Mesenchymal stem cell (in vitro differentiated cells and primary cell): ENCODE data around the gene PSEN1.
A peak's percentile ranks its signal among the peaks of the same experiment; 100 is the strongest.
"Not testable (repeated sequence)": the region's sequence is repeated elsewhere in the genome, so short reads cannot be mapped to it uniquely, and the experiment has no call there.

Experiments used
- DNase-seq: peaks from one replicate; pipeline ENCODE4 v3.0.0-alpha.2; 2013
- H2AFZ ChIP-seq: one replicate; pipeline ENCODE4 v1.6.1; 2013; ENCODE audit warnings: low read depth, mild to moderate bottlenecking, control low read depth, inconsistent platforms, low read length, moderate library complexity
- H2AK5ac ChIP-seq: 2 replicates; pipeline ENCODE4 v1.6.1; 2013; ENCODE audit warnings: low read length, moderate library complexity, mild to moderate bottlenecking, inconsistent platforms; ENCODE audit not compliant: severe bottlenecking
- H2BK120ac ChIP-seq: one replicate; pipeline ENCODE4 v1.6.1; 2013; ENCODE audit warnings: low read depth, mild to moderate bottlenecking, inconsistent platforms, low read length, moderate library complexity
- H2BK12ac ChIP-seq, 2 experiments: one replicate each; pipeline ENCODE4 v1.6.1; 2013; ENCODE audit warnings: inconsistent platforms in 2 of 2, low read length in 2 of 2, mild to moderate bottlenecking in 2 of 2, moderate library complexity in 2 of 2, control low read depth in 1 of 2
- H2BK15ac ChIP-seq: one replicate; pipeline ENCODE4 v1.6.1; 2013; ENCODE audit warnings: mild to moderate bottlenecking, low read depth, inconsistent platforms; ENCODE audit not compliant: poor library complexity, severe bottlenecking
- H2BK5ac ChIP-seq: 2 replicates; pipeline ENCODE4 v1.6.1; 2013; ENCODE audit warnings: low read depth, mild to moderate bottlenecking, low read length, control low read depth, inconsistent platforms; ENCODE audit not compliant: poor library complexity, severe bottlenecking
- H3K14ac ChIP-seq, 2 experiments: one replicate each; pipeline ENCODE4 v1.6.1; 2013; ENCODE audit warnings: inconsistent platforms in 2 of 2, low read length in 2 of 2, control low read depth in 1 of 2, mild to moderate bottlenecking in 1 of 2, moderate library complexity in 1 of 2
- H3K18ac ChIP-seq, 2 experiments: one replicate each; pipeline ENCODE4 v1.6.1; 2013; ENCODE audit warnings: inconsistent platforms in 2 of 2, low read length in 2 of 2, control low read depth in 1 of 2, low read depth in 1 of 2, mild to moderate bottlenecking in 1 of 2
- H3K23ac ChIP-seq, 2 experiments: one replicate each; pipeline ENCODE4 v1.6.1; 2013; ENCODE audit warnings: inconsistent platforms in 2 of 2, low read length in 2 of 2, mild to moderate bottlenecking in 2 of 2, moderate library complexity in 2 of 2, control low read depth in 1 of 2
- H3K27ac ChIP-seq: 2 replicates; pipeline ENCODE4 v1.5.1; 2013; ENCODE audit warnings: mild to moderate bottlenecking, moderate library complexity, low read length, control low read depth, inconsistent platforms; ENCODE audit not compliant: poor library complexity, severe bottlenecking
- H3K27me3 ChIP-seq, 2 experiments: 2 replicates each; pipeline versions ENCODE4 v1.6.1 to v1.7.0; 2013; ENCODE audit warnings: low read length in 2 of 2, mild to moderate bottlenecking in 2 of 2, moderate library complexity in 2 of 2, control low read depth in 1 of 2, inconsistent platforms in 1 of 2; ENCODE audit not compliant: control insufficient read depth in 1 of 2, insufficient read depth in 1 of 2
- H3K36me3 ChIP-seq, 2 experiments: 2 replicates each; pipeline versions ENCODE4 v1.6.1 to v1.7.0; 2013; ENCODE audit warnings: low read length in 2 of 2, control low read depth in 1 of 2, inconsistent platforms in 1 of 2, low read depth in 1 of 2, mild to moderate bottlenecking in 1 of 2; ENCODE audit not compliant: insufficient read depth in 2 of 2, control insufficient read depth in 1 of 2
- H3K4ac ChIP-seq, 2 experiments: one replicate each; pipeline ENCODE4 v1.6.1; 2013; ENCODE audit warnings: inconsistent platforms in 2 of 2, low read length in 2 of 2, mild to moderate bottlenecking in 2 of 2, moderate library complexity in 2 of 2, control low read depth in 1 of 2, low read depth in 1 of 2
- H3K4me1 ChIP-seq: 2 replicates; pipeline ENCODE4 v1.6.1; 2013; ENCODE audit warnings: low read depth, low read length, control low read depth; ENCODE audit not compliant: control insufficient read depth, insufficient read depth
- H3K4me2 ChIP-seq: 2 replicates; pipeline ENCODE4 v1.6.1; 2013; ENCODE audit warnings: low read length, mild to moderate bottlenecking, inconsistent platforms; ENCODE audit not compliant: poor library complexity, severe bottlenecking
- H3K4me3 ChIP-seq, 2 experiments: 2 replicates each; pipeline versions ENCODE4 v1.5.1 to v1.7.0; 2013; ENCODE audit warnings: low read length in 2 of 2, mild to moderate bottlenecking in 2 of 2, control low read depth in 1 of 2, low read depth in 1 of 2; ENCODE audit not compliant: insufficient read depth in 1 of 2
- H3K79me1 ChIP-seq: replicated peaks from 2 replicates; pipeline ENCODE4 v1.6.1; 2013; ENCODE audit warnings: mild to moderate bottlenecking, control low read depth, low read length, inconsistent platforms; ENCODE audit not compliant: poor library complexity, severe bottlenecking
- H3K9ac ChIP-seq: 2 replicates; pipeline ENCODE4 v1.7.0; 2013; ENCODE audit warnings: mild to moderate bottlenecking, low read length, moderate library complexity
- H3K9me3 ChIP-seq: 2 replicates; pipeline ENCODE4 v1.7.0; 2013; ENCODE audit warnings: mild to moderate bottlenecking, low read length; ENCODE audit not compliant: control insufficient read depth
- H4K8ac ChIP-seq: one replicate; pipeline ENCODE4 v1.6.1; 2013; ENCODE audit warnings: inconsistent platforms, mild to moderate bottlenecking, low read length, moderate library complexity
- H4K91ac ChIP-seq: one replicate; pipeline ENCODE4 v1.6.1; 2013; ENCODE audit warnings: mild to moderate bottlenecking, low read length, inconsistent platforms
- WGBS: methylation state at CpG from one replicate; pipeline ENCODE4 v1.1.7; 2013; ENCODE audit warnings: mixed read lengths; 5-methylcytosine and 5-hydroxymethylcytosine counted together

Gene PSEN1

DNA sequence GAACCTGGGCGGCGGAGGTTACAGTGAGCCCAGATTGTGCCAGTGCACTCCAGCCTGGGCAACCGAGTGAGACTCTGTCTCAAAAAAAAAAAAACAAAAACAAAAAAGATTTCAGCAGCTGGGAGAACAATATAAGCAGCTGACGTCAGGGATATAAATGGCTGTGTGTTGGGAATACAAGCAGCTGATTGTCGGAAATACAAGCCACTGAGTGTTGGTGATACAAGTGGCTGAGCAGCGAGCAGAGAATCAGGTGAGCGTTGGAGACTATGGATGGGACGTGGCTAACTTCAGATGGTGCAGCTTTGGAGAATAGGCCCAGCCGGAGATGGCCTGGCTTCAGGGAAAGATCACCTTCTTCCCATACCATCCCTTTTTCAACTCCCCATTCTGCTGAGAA lies 32.0 kb downstream of the PSEN1 start:
- Histone ChIP-seq H4K91ac (no peak overlapping the region), H3K18ac (no peak overlapping the region), H2BK12ac (no peak overlapping the region), H2AFZ (no peak overlapping the region), H3K9ac (no peak overlapping the region), H3K4me3 (no peak overlapping the region), H3K4ac (no peak overlapping the region), H3K9me3 (no peaks in the 10 kb centered on the region), H3K36me3 (peaks cover 23 to 82% of the 10 kb centered on the region in 2 experiments), H2AK5ac (no peak overlapping the region), H2BK120ac (no peak overlapping the region), H4K8ac (no peak overlapping the region), H2BK15ac (no peak overlapping the region), H3K14ac (no peak overlapping the region), H3K27ac (no peak overlapping the region), H3K4me2 (no peak overlapping the region), H3K27me3 (no peaks in the 10 kb centered on the region), H3K79me1 (peaks cover 6% of the 10 kb centered on the region), H3K4me1 (no peaks in the 10 kb centered on the region), H2BK5ac (no peak overlapping the region), H3K23ac (no peak overlapping the region)
- DNase-seq = no peak
- 96% methylated on average over 8 of the region's 9 CpGs for WGBS

DNA sequence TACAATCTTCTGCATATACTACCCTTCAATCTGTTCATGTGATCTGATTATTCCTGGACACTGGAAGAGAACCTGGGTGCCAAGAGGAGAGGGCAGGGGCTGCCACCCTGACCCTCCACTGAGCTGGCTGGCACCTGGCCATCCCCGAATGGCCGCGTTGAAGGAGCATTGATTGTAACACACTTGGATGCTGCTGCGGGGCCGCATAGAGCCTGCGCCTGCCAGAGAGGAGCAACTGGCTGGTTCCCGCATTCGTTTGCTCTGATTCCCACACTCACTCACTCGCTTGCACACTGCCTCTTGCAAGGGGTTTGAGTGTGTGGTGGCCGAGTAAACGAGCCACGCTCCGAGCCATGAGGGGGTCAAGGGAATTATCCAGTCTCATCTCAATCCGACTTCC lies 32.4 kb downstream of the PSEN1 start:
- H3K27me3 ChIP-seq = no peaks in the 10 kb centered on the region
- H3K27ac ChIP-seq = no peak overlapping the region
- H3K36me3 ChIP-seq = peaks cover 23 to 82% of the 10 kb centered on the region in 2 experiments
- H3K4me2 ChIP-seq = no peak overlapping the region
- H3K4ac ChIP-seq = peak overlapping the region in 1 of 2 experiments; percentile 35
- no peak overlapping the region for H2AK5ac ChIP-seq
- H2BK120ac ChIP-seq = no peak overlapping the region
- H2BK15ac ChIP-seq = no peak overlapping the region
- H4K8ac ChIP-seq = no peak overlapping the region
- DNase-seq = no peak
- 97% methylated on average over 14 of the region's 14 CpGs for WGBS
- H3K14ac ChIP-seq = no peak overlapping the region
- no peaks in the 10 kb centered on the region for H3K9me3 ChIP-seq
- no peak overlapping the region for H2BK5ac ChIP-seq
- no peak overlapping the region for H3K18ac ChIP-seq
- H2AFZ ChIP-seq = no peak overlapping the region
- no peak overlapping the region for H3K4me3 ChIP-seq
- H3K79me1 ChIP-seq = peaks cover 6% of the 10 kb centered on the region
- H4K91ac ChIP-seq = no peak overlapping the region
- no peak overlapping the region for H2BK12ac ChIP-seq
- no peak overlapping the region for H3K9ac ChIP-seq
- no peak overlapping the region for H3K23ac ChIP-seq
- no peaks in the 10 kb centered on the region for H3K4me1 ChIP-seq

DNA sequence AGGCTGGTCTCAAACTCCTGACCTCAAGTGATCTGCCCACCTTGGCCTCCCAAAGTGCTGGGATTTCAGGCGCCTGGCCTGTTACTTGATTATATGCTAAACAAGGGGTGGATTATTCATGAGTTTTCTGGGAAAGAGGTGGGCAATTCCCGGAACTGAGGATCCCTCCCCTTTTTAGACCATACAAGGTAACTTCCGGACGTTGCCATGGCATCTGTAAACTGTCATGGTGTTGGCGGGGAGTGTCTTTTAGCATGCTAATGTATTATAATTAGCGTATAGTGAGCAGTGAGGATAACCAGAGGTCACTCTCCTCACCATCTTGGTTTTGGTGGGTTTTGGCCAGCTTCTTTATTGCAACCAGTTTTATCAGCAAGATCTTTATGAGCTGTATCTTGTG lies 33.5 kb downstream of the PSEN1 start:
- WGBS = 93% methylated on average over 6 of the region's 6 CpGs
- H3K4me3 ChIP-seq, H2AK5ac ChIP-seq, H3K4me1 ChIP-seq, H2BK120ac ChIP-seq, H2BK5ac ChIP-seq, H4K91ac ChIP-seq, H3K14ac ChIP-seq, H3K9me3 ChIP-seq, H3K79me1 ChIP-seq, H2AFZ ChIP-seq, H3K4me2 ChIP-seq, H3K9ac ChIP-seq, H2BK15ac ChIP-seq, DNase-seq, H3K23ac ChIP-seq, H3K27me3 ChIP-seq, H4K8ac ChIP-seq, H3K18ac ChIP-seq, H3K27ac ChIP-seq, H3K4ac ChIP-seq, H2BK12ac ChIP-seq: not testable (repeated sequence)
- peaks cover 29 to 84% of the 10 kb centered on the region in 2 experiments for H3K36me3 ChIP-seq

DNA sequence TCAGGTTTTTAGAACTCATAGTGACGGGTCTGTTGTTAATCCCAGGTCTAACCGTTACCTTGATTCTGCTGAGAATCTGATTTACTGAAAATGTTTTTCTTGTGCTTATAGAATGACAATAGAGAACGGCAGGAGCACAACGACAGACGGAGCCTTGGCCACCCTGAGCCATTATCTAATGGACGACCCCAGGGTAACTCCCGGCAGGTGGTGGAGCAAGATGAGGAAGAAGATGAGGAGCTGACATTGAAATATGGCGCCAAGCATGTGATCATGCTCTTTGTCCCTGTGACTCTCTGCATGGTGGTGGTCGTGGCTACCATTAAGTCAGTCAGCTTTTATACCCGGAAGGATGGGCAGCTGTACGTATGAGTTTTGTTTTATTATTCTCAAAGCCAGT lies 34.4 kb downstream of the PSEN1 start:
- no peak overlapping the region for H3K14ac ChIP-seq
- H3K4me1 ChIP-seq = no peaks in the 10 kb centered on the region
- peaks cover 7% of the 10 kb centered on the region for H3K79me1 ChIP-seq
- no peak overlapping the region for H2AFZ ChIP-seq
- no peak overlapping the region for H2AK5ac ChIP-seq
- no peak overlapping the region for H3K4me3 ChIP-seq
- H4K91ac ChIP-seq = no peak overlapping the region
- H2BK5ac ChIP-seq = no peak overlapping the region
- H3K4ac ChIP-seq = no peak overlapping the region
- no peak for DNase-seq
- H3K9ac ChIP-seq = no peak overlapping the region
- WGBS = 97% methylated on average over 11 of the region's 11 CpGs
- H3K4me2 ChIP-seq = no peak overlapping the region
- no peak overlapping the region for H3K18ac ChIP-seq
- H4K8ac ChIP-seq = no peak overlapping the region
- H2BK12ac ChIP-seq = no peak overlapping the region
- no peak overlapping the region for H2BK120ac ChIP-seq
- peaks cover 28 to 86% of the 10 kb centered on the region in 2 experiments for H3K36me3 ChIP-seq
- no peaks in the 10 kb centered on the region for H3K27me3 ChIP-seq
- H2BK15ac ChIP-seq = no peak overlapping the region
- no peaks in the 10 kb centered on the region for H3K9me3 ChIP-seq
- H3K27ac ChIP-seq = no peak overlapping the region
- H3K23ac ChIP-seq = no peak overlapping the region
